Central memory CD8-positive, alpha-beta T cell (primary cell): ENCODE results near the gene PGPEP1.

Experiments used
- ATAC-seq: fragments of 150-1000 bp; cut with Tn5 transposase; replicated peaks from 2 replicates; pipeline ENCODE4 v1.10.0; 2022; ENCODE audit warnings: mild to moderate bottlenecking, moderate FRiP score, moderate number of reproducible peaks; ENCODE audit not compliant: poor library complexity, severe bottlenecking; ENCODE audit errors: extremely low read depth
- DNase-seq, 2 donors: peaks; one replicate each; pipeline ENCODE4 v3.0.0; 2021; ENCODE audit warnings: low spot score in 2 of 2
- H3K27ac Mint-ChIP-seq: one replicate; pipeline ENCODE4 v1.8.0; 2022; ENCODE audit warnings: low read depth, mild to moderate bottlenecking, moderate library complexity, mixed read lengths
- H3K27me3 Mint-ChIP-seq: one replicate; pipeline ENCODE4 v1.8.0; 2022; ENCODE audit warnings: mixed read lengths
- H3K36me3 Mint-ChIP-seq: one replicate; pipeline ENCODE4 v1.8.0; 2022; ENCODE audit warnings: mild to moderate bottlenecking, moderate library complexity, mixed read lengths; ENCODE audit not compliant: insufficient read depth
- H3K4me1 Mint-ChIP-seq: one replicate; pipeline ENCODE4 v1.8.0; 2022; ENCODE audit warnings: mixed read lengths
- H3K4me3 Mint-ChIP-seq: one replicate; pipeline ENCODE4 v1.8.0; 2022; ENCODE audit warnings: mild to moderate bottlenecking, moderate library complexity, mixed read lengths
- H3K9me3 Mint-ChIP-seq: one replicate; pipeline ENCODE4 v1.8.0; 2022; ENCODE audit warnings: mixed read lengths

Gene PGPEP1

DNA sequence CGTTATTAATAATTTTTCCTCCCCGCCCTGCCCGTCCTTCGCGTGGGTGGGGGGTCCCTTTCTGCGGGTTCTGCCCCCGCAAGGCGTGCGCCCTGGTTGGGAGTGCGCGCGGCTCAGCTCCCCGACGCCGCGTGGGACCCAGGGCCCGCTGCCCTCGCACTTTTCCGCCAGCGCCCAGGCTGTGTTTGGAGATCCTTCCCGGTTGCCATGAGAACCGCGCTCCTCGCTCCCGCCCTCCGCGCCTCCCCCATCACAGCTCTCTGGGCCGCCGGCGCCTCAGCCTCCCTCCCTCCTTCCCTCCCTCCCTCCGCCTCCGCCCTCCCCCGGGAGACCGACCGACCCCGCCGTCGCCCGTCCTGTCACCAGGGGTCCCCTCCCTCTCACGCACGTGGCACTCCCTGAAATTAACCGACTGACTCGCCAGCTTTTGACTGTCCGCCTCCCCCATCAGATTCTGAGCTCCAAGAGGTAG is 76.4 kb downstream of the PGPEP1 start:
- Mint-ChIP-seq H3K36me3 (peaks cover 26% of the 10 kb centered on the region), H3K4me3 (peak overlapping the region; percentile 83), H3K27ac (peak overlapping the region; percentile 93), H3K27me3 (no peaks in the 10 kb centered on the region), H3K4me1 (peaks cover 57% of the 10 kb centered on the region), H3K9me3 (no peaks in the 10 kb centered on the region)
- DNase-seq (peak in 1 of 2 donors; percentile 65), ATAC-seq (peak; percentile 13)

- ATAC-seq, result no peak
- Mint-ChIP-seq H3K36me3 (peaks cover 26% of the 10 kb centered on the region), H3K9me3 (no peaks in the 10 kb centered on the region), H3K27ac (peak overlapping the region; percentile 94), H3K4me3 (peak overlapping the region; percentile 83), H3K27me3 (no peaks in the 10 kb centered on the region), H3K4me1 (peaks cover 63% of the 10 kb centered on the region)
- no peak for DNase-seq
Measured at GRCh38 chr19:18417250-18418028, 77.0 kb downstream of the PGPEP1 start.

DNA sequence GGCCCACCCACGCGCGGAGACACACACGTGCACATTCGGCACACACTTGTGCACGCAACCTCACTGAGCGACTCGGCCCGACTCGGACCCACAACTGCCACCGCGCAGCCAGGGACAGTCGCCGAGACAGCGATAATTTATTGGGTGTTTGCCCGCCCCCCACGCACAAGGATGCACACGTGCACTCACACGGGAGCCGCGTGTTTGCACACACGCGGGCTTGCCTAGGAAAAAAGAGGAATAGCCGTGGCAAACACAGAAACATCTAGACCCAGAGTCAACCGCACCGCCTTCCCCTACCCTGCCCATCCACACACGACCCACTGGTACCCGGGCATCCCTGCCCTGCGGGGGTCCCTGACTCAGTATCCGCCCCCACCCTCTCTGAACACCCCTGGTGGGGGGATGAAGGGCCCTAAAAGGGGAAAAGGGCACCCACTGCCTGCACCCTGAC is 77.7 kb downstream of the PGPEP1 start:
- ATAC-seq, result no peak
- Mint-ChIP-seq H3K4me3 (peak overlapping the region; percentile 83), H3K9me3 (no peaks in the 10 kb centered on the region), H3K36me3 (peaks cover 26% of the 10 kb centered on the region), H3K4me1 (peaks cover 69% of the 10 kb centered on the region), H3K27me3 (no peaks in the 10 kb centered on the region), H3K27ac (peak overlapping the region; percentile 94)
- no peak for DNase-seq

GRCh38 chr19:18418483-18419194 is 78.2 kb downstream of the PGPEP1 start:
- ATAC-seq, result peak; percentile 37
- peak overlapping the region; percentile 83 for H3K4me3 Mint-ChIP-seq
- H3K27me3 Mint-ChIP-seq, result no peaks in the 10 kb centered on the region
- H3K36me3 Mint-ChIP-seq, result peaks cover 28% of the 10 kb centered on the region
- DNase-seq, result peak in 1 of 2 donors; percentile 48
- peak overlapping the region; percentile 94 for H3K27ac Mint-ChIP-seq
- no peaks in the 10 kb centered on the region for H3K9me3 Mint-ChIP-seq
- peaks cover 75% of the 10 kb centered on the region for H3K4me1 Mint-ChIP-seq

DNA sequence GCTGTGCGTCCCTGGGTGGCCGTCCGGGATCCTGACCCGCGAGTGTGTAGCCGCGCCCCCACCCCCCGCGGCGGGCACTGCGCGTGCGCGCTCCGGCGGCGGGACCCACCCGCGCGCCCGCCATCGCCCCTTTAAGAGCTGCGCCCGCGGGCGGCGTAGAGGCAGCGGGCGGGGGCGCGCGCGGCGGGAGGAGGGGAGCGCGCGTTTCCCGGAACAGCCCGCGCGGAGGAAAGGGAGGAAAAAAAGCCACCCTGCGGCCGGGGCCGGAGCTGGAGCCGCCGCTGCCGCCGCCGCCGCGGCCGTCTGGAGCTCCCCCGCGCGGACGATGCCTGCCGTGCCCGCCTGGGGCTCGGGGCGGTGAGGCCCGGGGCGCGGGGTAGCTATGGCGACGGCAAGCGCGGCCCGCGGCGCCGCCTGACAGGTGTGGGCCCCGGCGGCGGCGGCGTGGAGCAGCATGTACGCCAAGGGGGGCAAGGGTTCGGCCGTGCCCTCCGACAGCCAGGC is 78.8 kb downstream of the PGPEP1 start, which contains the start of gene SSBP4:
Gene SSBP4, plus strand, starts transcription at position 204 of the 504 bp plus-strand sequence. Its CDS starts 251 bp downstream, at position 455.
- H3K9me3 Mint-ChIP-seq, result no peaks in the 10 kb centered on the region

More for the DNA sequence above, 78.8 kb downstream of the PGPEP1 start, which contains the start of gene SSBP4:
- DNase-seq (peak in 1 of 2 donors; percentile 56), ATAC-seq (peak; percentile 49)
- Mint-ChIP-seq H3K27ac (peak within 1 kb of the TSS; percentile 94), H3K27me3 (no peaks in the 10 kb centered on the region), H3K4me1 (peaks cover 77% of the 10 kb centered on the region), H3K4me3 (peak within 1 kb of the TSS; percentile 83), H3K36me3 (peaks cover 28% of the 10 kb centered on the region)
